HG02840 (cell line): ENCODE data around the gene COL5A1.

Experiments
- ATAC-seq: cut with Tn5 transposase; IDR thresholded peaks from one replicate; pipeline ENCODE4 v1.9.1; 2021; ENCODE audit warnings: mild to moderate bottlenecking, moderate library complexity, moderate number of reproducible peaks; ENCODE audit not compliant: unreplicated experiment, low FRiP score

COL5A1 gene

DNA sequence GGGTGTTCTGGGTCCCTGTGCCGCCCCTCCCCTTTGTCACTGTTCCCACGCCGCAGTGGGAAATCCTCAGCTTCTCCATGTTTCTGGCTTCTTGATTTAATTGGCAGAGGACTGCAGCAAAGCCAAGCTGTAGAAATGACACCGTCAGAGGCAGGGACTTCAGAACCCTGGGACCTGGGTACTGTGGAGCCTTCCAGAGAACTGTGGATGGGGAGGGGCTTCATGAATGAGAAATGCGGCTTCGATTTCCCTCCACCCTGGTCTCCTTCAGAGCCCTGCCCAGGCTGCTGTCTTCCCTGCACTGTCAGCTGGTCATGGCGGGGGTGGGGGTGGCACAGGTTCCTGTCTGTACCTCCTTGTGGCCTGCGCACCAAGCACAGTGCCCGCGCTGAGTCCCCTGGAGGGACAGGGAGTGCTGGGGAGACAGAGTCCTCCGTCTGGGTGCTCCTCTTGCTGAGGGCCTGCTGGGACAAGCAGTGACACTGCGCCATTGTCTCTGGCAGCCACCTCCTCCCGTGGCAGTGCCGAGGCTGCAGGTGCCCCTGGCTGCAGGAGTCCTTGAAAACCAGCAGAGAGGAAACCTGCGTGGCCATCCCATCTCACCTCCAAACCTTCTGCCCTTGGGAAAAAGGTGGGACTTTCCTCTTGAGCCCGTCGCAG, 47.2 kb downstream of the COL5A1 start:
- ATAC-seq, result no peak

DNA sequence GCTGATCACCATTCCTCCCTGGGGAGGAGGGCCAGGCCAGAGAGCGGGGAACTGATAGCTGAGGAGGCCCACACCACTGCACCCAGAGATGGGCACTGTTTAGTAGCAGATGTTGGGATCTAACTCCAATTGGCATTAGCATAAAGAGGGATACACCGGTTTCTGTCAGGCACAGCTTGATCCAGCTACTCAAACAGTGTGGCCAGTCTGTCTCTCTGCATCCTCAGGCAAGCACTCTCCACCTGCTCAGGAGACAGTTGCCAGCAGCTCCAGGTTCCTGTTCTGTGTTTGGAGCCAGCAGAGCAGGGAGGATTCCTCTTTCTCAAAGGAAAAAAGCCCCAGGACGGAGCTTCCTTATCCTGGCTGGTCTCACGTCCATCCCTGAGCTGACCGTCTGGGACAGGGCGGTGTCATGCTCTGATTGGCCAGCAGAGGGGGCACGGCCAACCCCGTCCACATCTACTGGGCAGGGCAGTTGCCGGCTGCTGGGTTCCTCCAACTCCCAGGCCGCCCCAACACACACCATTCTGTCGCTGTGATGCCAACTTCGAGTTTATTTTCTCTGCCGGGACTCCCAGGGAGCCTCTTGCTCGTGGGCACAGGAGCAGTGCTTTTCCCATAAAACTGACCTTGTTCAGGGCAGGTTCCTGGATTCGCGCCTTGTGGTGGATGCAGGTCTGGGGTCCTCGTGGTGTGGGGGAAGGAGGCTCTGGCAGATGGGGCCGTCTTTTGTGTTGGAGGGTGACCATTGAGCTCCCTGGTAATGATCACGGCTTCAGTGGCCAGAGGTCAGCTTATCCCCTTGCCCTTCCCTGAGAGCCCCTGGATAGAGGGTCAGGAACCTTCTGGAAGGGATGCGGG, 47.9 kb downstream of the COL5A1 start:
- no peak for ATAC-seq

DNA sequence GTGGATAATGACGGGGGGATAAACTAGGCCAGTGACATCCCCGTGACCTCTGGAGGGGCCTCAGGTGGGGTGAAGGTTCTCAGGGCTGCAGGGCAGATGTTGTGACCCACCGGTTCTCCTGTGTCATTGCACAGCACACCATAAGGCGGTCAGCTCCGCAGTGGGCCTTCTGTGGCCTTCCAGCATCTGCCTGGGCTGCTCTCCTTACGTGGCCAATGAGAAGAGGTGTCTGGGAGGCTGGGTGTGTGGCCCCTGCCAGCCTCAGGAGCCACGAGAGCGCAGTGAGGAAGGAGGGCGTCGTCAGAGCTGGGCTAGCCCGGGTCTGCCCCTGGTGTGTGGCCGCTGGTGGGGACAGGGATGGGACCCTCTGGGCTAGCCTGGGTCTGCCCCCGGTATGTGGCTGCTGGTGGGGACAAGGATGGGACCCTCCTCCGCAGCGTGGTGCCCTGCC, 48.7 kb downstream of the COL5A1 start:
- no peak for ATAC-seq

DNA sequence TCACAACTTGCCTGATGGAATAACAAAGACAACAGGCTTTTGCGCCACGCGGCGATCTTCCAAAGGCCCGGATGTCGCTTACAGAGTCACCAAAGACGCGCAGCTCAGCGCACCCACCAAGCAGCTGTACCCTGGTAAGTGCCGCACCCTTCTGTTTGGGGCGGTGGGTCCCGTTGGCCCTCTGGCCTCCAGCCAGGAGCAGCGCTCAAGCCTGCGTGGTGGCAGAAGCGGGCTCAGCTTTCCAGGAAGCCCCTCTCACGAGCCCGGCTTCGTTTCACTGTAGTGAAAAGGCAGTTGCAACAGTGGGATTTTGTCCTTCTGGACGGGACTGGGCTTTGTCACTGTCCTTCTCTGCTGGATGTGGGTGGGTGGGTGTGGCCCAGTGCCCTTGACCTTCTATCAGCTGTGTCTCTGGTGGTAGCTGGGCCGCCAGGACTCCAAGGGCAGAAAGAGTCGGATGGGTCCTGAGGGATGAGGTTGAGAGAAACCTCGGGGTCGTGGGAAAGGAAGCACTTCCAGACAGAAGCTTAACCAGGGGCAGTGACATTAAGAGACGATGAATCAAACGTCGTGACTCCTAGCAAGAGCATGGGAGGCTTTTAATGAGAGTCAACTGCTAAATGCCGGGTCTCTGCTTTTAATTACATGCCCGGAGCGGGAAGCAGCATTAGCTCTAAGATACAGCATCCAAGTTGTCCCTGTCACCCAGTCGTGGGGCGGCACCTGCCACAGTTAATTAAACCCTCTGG, 49.5 kb downstream of the COL5A1 start:
- no peak for ATAC-seq

DNA sequence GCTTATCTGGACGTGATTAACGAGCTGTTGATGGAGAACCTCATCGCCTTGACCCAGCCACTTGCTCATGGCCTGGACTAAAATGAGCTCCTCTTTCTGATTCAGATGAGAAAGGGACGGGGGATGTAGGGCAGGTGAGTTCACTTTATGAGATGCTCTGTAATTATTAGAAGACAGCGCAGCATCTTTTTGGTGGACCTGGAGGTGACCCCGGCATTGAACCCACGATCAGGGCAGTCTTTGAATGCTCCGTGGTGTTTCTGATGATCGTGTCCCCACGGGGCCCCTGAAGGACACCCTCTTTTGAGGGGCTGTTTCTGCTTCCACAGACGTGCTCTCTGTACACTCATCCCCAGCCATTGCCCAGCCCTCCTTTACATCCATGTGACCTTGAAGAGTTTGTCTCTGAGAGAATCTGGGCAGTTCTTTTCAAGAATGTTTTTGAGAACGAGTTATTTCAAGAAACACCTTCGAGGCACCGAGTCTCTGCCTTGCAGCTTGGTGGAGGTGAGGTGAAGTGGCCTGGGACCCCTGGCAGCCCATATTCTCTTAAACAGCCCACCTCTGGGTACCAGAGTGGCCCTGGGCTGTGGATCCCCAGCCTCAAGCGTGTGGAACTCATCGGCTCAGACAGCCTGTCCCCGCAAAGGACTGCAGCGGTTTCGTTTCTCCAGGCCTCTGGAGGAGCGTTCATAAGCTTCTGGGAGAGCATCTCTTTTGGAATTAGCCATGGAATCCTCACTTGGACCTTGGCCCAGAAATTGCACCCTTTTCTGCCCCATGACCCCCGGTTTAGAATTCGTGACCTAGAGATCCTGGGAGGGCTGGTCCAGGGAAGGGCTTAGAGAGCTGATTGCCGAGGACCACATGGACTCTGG, 50.3 kb downstream of the COL5A1 start:
- ATAC-seq, result no peak

DNA sequence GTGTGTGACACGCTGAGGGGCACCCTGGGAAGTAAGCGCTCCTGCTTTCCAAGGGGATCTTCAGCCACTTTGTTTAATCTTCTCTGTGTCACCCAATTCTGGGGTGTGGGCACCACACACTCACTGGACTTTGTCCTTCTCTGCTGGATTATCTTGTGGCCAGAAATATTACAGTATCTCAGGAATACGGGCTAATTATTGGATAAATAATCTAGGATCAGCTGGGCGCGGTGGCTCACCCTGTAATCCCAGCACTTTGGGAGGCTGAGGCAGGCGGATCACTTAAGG, 50.9 kb downstream of the COL5A1 start:
- no peak for ATAC-seq

DNA sequence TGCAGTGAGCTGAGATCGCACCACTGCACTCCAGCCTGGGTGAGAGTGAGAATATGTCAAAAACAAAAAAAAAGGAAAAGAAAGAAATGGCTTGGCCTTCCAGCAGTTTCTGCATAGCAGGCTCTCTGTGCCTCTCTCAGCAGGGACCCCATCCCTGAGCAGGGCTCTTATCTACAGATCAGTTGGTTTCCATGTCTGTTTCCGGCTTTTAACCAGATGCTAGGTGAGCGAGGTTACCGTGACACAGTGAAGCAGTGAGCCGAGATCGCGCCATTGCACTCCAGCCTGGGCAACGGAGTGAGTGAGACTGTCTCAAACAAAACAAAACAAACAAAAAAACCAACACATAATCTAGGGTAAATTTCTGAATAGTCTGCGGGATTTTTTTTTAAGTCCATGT, 51.4 kb downstream of the COL5A1 start:
- ATAC-seq, result no peak

DNA sequence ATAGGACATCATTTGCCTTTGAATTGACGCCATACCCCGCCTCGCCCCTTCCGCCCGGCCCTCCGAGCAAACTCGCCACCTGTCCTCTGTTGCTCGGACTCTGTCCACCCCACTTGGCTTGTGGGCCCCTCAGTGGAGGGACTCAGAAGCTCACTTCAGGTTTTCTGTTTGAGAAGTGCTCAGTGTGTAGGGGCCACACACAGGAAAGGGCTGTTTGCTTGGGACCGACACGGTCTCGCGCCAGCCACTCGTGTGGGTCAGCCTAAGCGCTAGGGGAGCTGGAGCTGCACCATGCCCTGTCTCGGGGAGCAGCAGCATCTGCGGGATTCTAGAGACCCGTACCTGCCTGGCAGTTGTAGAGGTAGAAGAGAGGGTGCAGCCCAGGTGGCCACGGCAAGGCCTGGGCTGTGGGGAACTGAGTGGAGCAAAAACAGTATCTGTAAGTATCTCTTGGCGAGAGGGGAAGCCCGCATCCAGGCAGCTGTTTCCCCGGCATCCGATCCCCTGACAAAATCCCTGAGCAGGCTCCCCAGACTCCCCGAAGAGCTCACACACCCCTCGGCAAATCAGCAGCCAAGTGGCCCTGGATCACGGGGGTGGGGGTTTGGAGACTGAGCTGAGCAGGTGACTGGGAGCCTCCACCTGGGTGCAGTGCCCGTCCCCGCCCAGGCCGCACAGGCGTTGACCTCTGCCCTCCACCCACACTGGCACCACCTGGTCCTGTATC, 52.2 kb downstream of the COL5A1 start:
- ATAC-seq, result no peak

DNA sequence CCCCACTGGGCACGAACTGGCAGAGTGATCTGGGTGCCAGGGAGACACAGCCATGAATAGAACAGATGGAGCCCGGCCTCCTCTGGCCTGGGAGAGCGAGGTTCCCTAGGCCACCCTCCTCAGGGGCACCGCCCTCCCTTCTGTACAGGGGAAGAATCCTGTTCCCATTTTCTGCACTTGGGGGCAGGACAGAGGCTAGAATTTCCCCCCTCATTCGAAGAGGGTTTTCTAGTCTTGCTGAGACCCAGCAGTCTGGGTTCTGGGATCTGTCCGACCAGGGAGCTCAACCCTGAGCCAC, 52.7 kb downstream of the COL5A1 start:
- no peak for ATAC-seq

DNA sequence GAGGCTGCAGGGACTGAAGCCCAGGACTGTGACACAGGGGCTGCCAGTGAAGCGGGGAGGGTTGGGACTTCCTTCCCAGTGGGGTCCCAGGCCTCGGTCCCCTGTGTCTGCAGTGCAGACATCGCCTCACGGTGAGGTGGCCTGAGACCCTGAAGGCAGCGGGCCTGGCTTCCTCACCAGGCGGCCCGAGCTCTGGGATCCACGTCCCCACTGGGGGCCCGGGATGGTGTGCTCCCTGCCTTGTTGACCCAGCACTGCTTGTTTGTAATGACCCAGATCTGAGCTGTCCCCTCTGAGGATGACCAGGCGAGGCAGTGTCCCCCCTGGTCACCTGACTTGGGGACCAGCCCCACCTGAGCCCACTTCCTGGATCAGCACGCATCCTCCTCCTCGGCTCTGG, 53.1 kb downstream of the COL5A1 start:
- no peak for ATAC-seq

DNA sequence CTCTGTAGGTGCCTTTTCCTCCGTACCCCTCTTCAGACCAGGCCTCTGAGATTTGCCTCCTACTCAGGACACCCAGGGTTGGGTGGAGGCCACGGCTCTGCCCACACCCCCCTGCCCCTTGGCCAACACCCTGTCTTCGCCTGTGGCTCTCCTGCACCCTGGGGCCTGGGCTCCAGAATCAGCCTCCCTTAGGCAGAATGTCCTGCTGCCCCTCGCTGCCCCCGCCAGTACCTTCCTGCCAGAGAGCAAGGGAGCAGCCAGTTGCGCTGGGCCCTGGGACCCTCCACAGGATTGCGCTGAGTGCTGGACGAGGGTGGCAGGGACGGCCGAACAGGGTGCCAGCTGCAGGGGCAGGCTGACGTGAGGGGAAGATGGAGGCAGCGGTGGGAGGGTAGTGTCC, 53.5 kb downstream of the COL5A1 start:
- no peak for ATAC-seq

DNA sequence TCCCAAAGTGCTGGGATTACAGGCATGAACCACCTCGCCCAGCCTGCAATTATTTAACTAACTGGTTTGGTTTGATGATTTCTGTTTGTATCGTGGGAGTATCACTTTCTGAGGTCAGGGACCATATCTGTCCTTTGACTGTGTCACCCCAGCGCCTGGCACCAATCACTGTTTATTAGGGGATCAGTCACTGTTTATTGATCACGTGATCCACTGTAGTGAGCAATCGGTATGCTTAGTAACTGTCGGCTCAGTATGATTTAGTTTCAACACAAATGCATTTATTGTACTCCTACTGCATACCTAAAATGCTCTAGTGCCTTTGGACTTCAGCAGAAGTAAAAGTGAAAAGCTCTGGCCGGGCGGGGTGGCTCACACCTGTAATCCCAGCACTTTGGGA, 54.8 kb downstream of the COL5A1 start:
- no peak for ATAC-seq

DNA sequence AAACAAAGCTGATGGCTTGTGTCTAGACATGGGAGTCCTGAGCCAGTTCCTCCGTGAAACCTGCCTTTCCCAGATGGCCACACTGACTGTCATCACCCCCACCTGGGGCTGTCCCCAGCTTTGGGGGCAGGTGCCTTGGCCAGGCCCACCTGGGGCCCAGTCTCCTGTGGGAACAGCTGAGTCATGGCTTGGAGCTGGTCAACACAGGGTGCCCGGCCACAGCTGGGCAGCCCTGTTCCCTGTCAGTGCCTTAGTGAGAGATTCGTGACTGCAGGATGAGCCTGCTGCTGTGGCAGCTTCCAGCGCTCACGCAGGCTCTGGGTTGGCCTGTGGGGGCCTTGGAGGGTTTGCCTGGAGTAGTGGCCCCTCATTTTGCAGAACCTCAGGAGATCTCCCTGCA, 56.5 kb downstream of the COL5A1 start:
- no peak for ATAC-seq

DNA sequence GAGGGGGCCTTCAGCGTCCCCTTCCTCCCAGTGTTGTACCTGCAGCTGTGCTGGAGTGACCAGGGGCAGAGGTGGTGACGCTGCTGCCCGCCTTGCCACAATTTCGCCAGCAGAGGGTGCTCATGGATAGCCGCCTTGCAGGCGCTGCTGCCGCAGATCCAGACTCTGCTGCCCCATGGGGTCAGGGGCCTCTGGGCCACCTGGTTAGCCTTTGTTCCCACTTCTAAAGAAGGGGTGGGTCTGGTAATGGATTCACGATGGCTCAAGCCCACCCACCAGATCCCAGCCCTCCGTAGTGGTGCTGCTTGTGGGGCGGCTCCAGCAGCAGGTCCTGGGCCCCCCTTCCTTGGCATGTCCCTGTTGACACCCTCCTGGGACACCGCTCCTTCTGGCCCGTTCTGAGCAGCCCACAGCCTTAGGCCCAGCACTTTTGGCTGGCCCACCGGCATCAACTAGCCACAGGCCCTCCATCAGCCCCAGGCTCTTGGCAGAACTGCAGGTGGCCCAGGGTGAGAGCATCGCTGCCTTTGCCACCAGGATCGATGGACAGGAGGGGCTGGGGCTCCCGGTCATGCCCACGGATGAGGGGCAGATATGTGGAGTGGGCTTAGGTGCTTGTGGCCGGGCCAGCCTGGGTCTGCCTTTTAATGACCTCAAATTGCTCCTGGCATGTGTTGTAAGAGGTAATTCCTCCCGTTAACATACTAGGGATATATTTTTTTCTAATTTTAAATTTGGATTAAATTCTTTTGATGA, 57.2 kb downstream of the COL5A1 start:
- ATAC-seq, result no peak

DNA sequence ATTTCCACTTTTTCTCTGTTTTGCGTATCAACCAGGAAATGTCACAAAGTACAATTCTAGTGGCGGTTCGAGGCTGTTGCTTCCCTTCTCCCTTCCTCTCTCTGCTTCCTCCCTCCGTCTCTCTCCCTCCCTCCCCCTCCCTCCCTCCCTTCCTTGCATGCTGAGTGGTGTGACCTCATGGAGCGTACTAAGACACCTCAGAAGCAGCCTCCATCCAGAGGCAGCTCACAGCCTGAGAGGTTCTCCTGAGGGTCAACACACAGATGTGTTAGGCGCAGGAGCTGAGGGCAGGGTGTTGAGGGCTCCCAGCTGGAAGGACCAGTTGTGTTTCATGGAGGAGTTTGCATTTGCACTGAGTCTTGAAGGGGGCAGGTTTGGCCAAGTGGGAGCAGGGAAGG, 57.7 kb downstream of the COL5A1 start:
- ATAC-seq, result no peak

DNA sequence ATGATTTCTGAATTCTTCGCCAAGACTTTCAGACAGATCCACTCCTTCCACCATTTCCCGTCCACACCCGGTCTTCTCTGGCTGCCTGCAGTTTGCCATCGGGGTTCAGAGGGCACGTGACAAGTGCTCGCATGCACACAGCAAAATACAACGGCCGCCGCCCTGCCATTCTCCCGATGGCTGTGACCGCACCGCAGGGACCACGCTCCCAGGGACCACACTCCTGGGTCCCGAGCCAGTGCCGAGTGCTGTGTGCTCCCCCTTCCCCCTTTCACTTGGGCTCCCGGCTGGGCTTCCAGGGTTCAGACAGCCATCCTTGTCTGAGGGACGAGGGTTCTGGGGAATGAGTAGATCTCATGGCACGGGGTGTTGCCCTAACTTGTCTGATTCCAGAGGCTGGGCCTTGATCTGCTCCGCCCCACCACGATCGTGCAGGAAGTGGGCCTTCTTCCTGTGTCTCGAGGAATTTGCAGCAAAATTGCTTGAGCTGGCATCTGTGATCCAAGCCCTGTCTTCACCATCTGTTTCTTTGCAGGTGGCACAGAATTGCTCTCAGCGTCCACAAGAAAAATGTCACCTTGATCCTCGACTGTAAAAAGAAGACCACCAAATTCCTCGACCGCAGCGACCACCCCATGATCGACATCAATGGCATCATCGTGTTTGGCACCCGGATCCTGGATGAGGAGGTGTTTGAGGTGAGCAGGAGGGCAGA, 59.2 kb downstream of the COL5A1 start:
- no peak for ATAC-seq

DNA sequence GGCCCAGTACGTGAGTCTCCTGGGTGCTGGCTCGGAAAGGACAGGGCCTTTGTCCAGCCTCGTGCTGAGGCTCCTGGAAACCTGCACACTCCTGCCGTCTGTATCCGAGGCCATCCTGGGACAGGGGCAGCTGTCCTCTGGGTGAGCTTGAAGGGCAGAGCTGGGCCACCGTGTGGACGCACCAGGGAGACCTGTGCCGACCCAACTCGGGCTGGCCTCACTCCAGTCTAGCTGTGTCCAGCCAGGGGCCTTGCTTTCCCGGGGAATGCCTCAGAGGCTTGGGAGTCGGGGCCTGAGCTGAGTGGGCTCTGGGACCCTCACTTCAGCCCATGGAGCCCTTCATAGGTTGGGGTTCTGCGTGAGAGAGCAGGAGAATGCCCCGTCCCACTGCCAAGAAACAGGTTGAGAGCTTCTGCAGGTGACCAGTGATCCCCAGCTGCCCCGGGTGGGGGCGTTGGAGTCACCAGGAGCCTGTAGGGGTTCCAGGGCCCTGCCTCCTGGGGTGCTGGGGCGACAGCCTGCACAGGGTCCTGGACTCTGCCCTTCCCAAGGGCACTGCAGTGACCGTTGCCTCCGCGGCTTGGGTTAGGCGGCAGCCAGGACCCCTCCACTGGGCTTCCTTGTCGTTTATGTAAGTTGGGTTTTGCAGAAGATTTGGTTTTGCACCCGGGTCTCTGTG, 60.1 kb downstream of the COL5A1 start:
- no peak for ATAC-seq

DNA sequence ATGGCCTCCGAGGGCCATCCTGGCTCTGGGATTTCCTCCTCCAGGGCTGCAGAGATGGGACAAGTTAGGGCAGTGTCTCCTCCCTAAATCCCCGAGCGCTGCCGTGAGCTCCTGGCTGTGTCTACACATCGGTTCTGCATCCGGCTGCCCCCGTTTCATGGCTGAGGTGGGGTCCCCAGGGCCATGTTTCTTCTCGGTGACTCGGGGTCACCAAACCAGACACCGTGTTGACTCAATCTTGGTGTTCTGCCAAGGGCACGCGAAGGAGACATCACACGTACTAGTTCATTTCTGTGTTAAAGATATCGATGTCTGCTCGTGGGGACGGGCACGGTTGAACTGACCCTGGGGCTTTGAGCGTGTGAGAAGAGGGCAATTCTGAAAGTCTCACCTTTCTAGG, 60.7 kb downstream of the COL5A1 start:
- no peak for ATAC-seq
